Adrenal gland (tissue), 5 donors: ENCODE results near the gene PIERCE2.

Source experiments
- POLR2A ChIP-seq, 2 donors: fragments of 450-650 bp; IDR thresholded peaks; one replicate each; pipeline ENCODE4 v1.6.1; 2017; ENCODE audit warnings: antibody characterized with exemption in 2 of 2, mild to moderate bottlenecking in 2 of 2, moderate library complexity in 1 of 2
- TF ChIP-seq, protein P1 (sequence below), 6 experiments: fragments of 450-650 bp in 4 of 6; fragments of 200-600 bp in 2 of 6; sonication (generic) in 1 of 6; IDR thresholded peaks; 1 replicate in 5 of 6; 2 replicates in 1 of 6; pipeline versions ENCODE4 v1.5.1 to v1.8.0; 2016 to 2021; ENCODE audit warnings: antibody characterized with exemption in 6 of 6, mild to moderate bottlenecking in 2 of 6, moderate library complexity in 1 of 6
- donor health status: DM: no; HTN: no; CAD: no.

DNA sequence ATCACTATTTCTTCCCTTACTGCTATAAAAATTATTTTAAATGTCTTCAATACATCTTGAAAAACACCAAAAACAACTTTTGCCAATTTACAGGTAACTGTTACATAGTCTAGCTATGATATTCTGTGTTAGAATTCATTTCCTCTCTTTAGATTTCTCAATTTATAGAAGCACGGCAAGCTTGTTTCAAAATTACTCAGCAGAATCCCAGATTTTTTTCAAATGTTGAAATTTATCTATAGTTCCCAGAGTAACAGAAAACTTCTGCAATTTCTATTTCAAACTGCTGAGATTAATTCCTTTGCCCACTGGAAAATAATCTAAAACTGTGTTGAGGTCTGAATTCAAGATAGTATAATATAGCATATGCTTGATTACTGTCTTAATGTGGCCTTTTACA lies 41.3 kb upstream of the PIERCE2 start:
- TF ChIP-seq POLR2A (IDR thresholded peaks at IDR 0.05): no peak
- TF ChIP-seq, protein P1, sequence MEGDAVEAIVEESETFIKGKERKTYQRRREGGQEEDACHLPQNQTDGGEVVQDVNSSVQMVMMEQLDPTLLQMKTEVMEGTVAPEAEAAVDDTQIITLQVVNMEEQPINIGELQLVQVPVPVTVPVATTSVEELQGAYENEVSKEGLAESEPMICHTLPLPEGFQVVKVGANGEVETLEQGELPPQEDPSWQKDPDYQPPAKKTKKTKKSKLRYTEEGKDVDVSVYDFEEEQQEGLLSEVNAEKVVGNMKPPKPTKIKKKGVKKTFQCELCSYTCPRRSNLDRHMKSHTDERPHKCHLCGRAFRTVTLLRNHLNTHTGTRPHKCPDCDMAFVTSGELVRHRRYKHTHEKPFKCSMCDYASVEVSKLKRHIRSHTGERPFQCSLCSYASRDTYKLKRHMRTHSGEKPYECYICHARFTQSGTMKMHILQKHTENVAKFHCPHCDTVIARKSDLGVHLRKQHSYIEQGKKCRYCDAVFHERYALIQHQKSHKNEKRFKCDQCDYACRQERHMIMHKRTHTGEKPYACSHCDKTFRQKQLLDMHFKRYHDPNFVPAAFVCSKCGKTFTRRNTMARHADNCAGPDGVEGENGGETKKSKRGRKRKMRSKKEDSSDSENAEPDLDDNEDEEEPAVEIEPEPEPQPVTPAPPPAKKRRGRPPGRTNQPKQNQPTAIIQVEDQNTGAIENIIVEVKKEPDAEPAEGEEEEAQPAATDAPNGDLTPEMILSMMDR (IDR thresholded peaks at IDR 0.05): no peak
